ENCODE measurements around the gene WT1.

GRCh38 chr11:32469791-32470190 lies 34.5 kb upstream of the WT1 start:
- TF ChIP-seq CTCF (IDR thresholded peaks at IDR 0.05 in 4 of 5, conservative IDR thresholded peaks at IDR 0.05 in 1 of 5) (no peak), POLR2A (IDR thresholded peaks at IDR 0.05) (no peak)

All from gastrocnemius medialis (tissue), 4 donors.